ENCODE measurements around the gene ZNF891. TPM values are rescaled to one million over a fixed set of nuclear protein-coding genes. Genes with fewer than 3 reads are reported as not detected.

Gene ZNF891
- total RNA-seq, 1 experiment from 2014 or later: 0.02 TPM

- CTCF ChIA-PET: no interaction called here
- no peak for TF ChIP-seq SRF (IDR thresholded peaks at IDR 0.05; ENCODE audit: low read depth)
- TF ChIP-seq RAD21 (IDR thresholded peaks at IDR 0.05; ENCODE audit: low read depth): no peak
- TF ChIP-seq POLR2A (IDR thresholded peaks at IDR 0.05; ENCODE audit: borderline replicate concordance, extremely low read depth, insufficient read depth, insufficient read length): no peak
- TF ChIP-seq FOSL1 (IDR thresholded peaks at IDR 0.05; ENCODE audit: low read depth): no peak
- no peak for TF ChIP-seq ZFX (IDR thresholded peaks at IDR 0.05)
- no peak for TF ChIP-seq CEBPB (IDR thresholded peaks at IDR 0.05; ENCODE audit: low read depth)
- no peak for TF ChIP-seq ZNF274 (IDR thresholded peaks at IDR 0.05; ENCODE audit: low read depth, low read length)
- TF ChIP-seq CTCF (IDR thresholded peaks at IDR 0.05 in 2 of 3, conservative IDR thresholded peaks at IDR 0.05 in 1 of 3; ENCODE audit: borderline replicate concordance in 1 of 3, insufficient read depth in 1 of 3, low read depth in 2 of 3, low read length in 2 of 3): no peak
- no peak for TF ChIP-seq EZH2phosphoT487 (IDR thresholded peaks at IDR 0.05; ENCODE audit: borderline replicate concordance)
- TF ChIP-seq REST (IDR thresholded peaks at IDR 0.05; ENCODE audit: low read depth): no peak
- no peak for TF ChIP-seq YY1 (IDR thresholded peaks at IDR 0.05; ENCODE audit: extremely low read depth, insufficient replicate concordance, low read depth, low read length)
- TF ChIP-seq JUND (IDR thresholded peaks at IDR 0.05): no peak
- TF ChIP-seq TCF7L2 (IDR thresholded peaks at IDR 0.05; ENCODE audit: borderline replicate concordance, extremely low read depth, insufficient read depth, insufficient read length): no peak
- H3K4me3 ChIP-seq (replicated peaks in 1 of 2; ENCODE audit: low read depth in 1 of 2, low read length in 2 of 2): no peak overlapping the region
Measured at GRCh38 chr12:133172491-133172890, 42.4 kb upstream of the ZNF891 start.

More at GRCh38 chr12:133172491-133172890, 42.4 kb upstream of the ZNF891 start:
- no peak for DNase-seq (ENCODE audit: low read depth, low spot score)
- H3K9ac ChIP-seq (ENCODE audit: low read length): no peak overlapping the region
- H3K27ac ChIP-seq (ENCODE audit: low read depth, low read length): no peak overlapping the region
- ChIA-PET RAD21 (ENCODE audit: low non-redundant PET in 1 of 2, low total read pairs in 2 of 2, uncharacterized antibody in 2 of 2, unreplicated experiment in 2 of 2) (no interaction called here), POLR2A (no interaction called here)
- H3K36me3 ChIP-seq (ENCODE audit: control insufficient read depth in 1 of 2, insufficient read depth in 2 of 2, low read length in 2 of 2): no peaks in the 10 kb centered on the region
- intact Hi-C loops (cut with micrococcal nuclease): no loop called here
- ATAC-seq: no peak
- H3K79me2 ChIP-seq (ENCODE audit: insufficient read depth, low read length): no peaks in the 10 kb centered on the region
- peaks cover 0 to 10% of the 10 kb centered on the region in 2 experiments; a peak in 3 of 4 replicates for H3K9me3 ChIP-seq (ENCODE audit: control insufficient read depth in 1 of 2, insufficient read depth in 1 of 2, low read depth in 1 of 2, low read length in 2 of 2)
- no peaks in the 10 kb centered on the region for H4K20me1 ChIP-seq (ENCODE audit: insufficient read depth)
- no peak overlapping the region for H2AFZ ChIP-seq (ENCODE audit: low read depth, low read length, poor library complexity, severe bottlenecking)
- H3K4me1 ChIP-seq (ENCODE audit: control insufficient read depth in 1 of 2, insufficient read depth in 2 of 2, low read length in 2 of 2): no peaks in the 10 kb centered on the region
- no peak overlapping the region for H3K4me2 ChIP-seq (ENCODE audit: low read length)
- no peaks in the 10 kb centered on the region for H3K27me3 ChIP-seq (ENCODE audit: insufficient read depth, low read length)
- BruUV-seq (replicated peaks): no TSS peak
- no peaks in the 10 kb centered on the region for H3K9me2 ChIP-seq (ENCODE audit: insufficient read depth)

Data from HCT116 (cell line).